ENCODE data around the gene THBS4.

- TF ChIP-seq POLR2AphosphoS5 (IDR thresholded peaks at IDR 0.05): no peak
- no peak for TF ChIP-seq CTCF (IDR thresholded peaks at IDR 0.05)
- TF ChIP-seq EP300 (IDR thresholded peaks at IDR 0.05): no peak
- no peak for TF ChIP-seq POLR2A (IDR thresholded peaks at IDR 0.05)
These were observed 80.9 kb downstream of the THBS4 start for GRCh38 chr5:80116000-80116399.

All from upper lobe of left lung (tissue), 4 donors.